ENCODE results near the gene DENND6B.

DENND6B gene

GRCh38 chr22:50268655-50269113, 58.1 kb downstream of the DENND6B start:
- no peak overlapping the region for H2BK120ac ChIP-seq (ENCODE audit: low read depth, low read length)
- no peak overlapping the region for H2BK12ac ChIP-seq (ENCODE audit: low read length in 2 of 2)
- H3K9ac ChIP-seq (ENCODE audit: low read length): no peak overlapping the region
- WGBS: 98% methylated on average over 9 of the region's 9 CpGs
- H3K4me2 ChIP-seq (ENCODE audit: low read length, poor library complexity, severe bottlenecking): no peak overlapping the region
- H3K27ac ChIP-seq (ENCODE audit: low read length, poor library complexity, severe bottlenecking): no peak overlapping the region
- no peaks in the 10 kb centered on the region for H3K79me1 ChIP-seq (replicated peaks; ENCODE audit: low read length, poor library complexity, severe bottlenecking)
- no peak overlapping the region for H3K23ac ChIP-seq (ENCODE audit: low read length in 2 of 2)
- H2AFZ ChIP-seq (ENCODE audit: low read depth, low read length): no peak overlapping the region
- no peak overlapping the region for H3K4ac ChIP-seq (ENCODE audit: low read depth in 1 of 2, low read length in 2 of 2)
- no peak overlapping the region for H2BK5ac ChIP-seq (ENCODE audit: low read depth, low read length, poor library complexity, severe bottlenecking)
- H3K4me1 ChIP-seq (ENCODE audit: control insufficient read depth, insufficient read depth, low read depth, low read length): peaks cover 39% of the 10 kb centered on the region
- H4K91ac ChIP-seq (ENCODE audit: low read length): no peak overlapping the region
- no peak overlapping the region for H3K14ac ChIP-seq (ENCODE audit: low read length in 2 of 2)
- no peak overlapping the region for H2BK15ac ChIP-seq (ENCODE audit: low read depth, poor library complexity, severe bottlenecking)
- no peaks in the 10 kb centered on the region for H3K9me3 ChIP-seq (ENCODE audit: control insufficient read depth, low read length)
- H2AK5ac ChIP-seq (ENCODE audit: low read length, severe bottlenecking): no peak overlapping the region
- no peak overlapping the region for H3K18ac ChIP-seq (ENCODE audit: low read depth in 1 of 2, low read length in 2 of 2)
- H4K8ac ChIP-seq (ENCODE audit: low read length): no peak overlapping the region
- H3K36me3 ChIP-seq (ENCODE audit: control insufficient read depth in 1 of 2, insufficient read depth in 2 of 2, low read depth in 1 of 2, low read length in 2 of 2): peaks cover 5 to 29% of the 10 kb centered on the region in 2 experiments
- DNase-seq: no peak
- no peak overlapping the region for H3K4me3 ChIP-seq (ENCODE audit: insufficient read depth in 1 of 2, low read depth in 1 of 2, low read length in 2 of 2)
- H3K27me3 ChIP-seq (ENCODE audit: control insufficient read depth in 1 of 2, insufficient read depth in 1 of 2, low read length in 2 of 2): peaks cover 0 to 17% of the 10 kb centered on the region in 2 experiments

- no peak overlapping the region for H3K18ac ChIP-seq (ENCODE audit: low read depth in 1 of 2, low read length in 2 of 2)
- H3K4me1 ChIP-seq (ENCODE audit: control insufficient read depth, insufficient read depth, low read depth, low read length): peaks cover 44% of the 10 kb centered on the region
- H2AK5ac ChIP-seq (ENCODE audit: low read length, severe bottlenecking): no peak overlapping the region
- H3K9me3 ChIP-seq (ENCODE audit: control insufficient read depth, low read length): no peaks in the 10 kb centered on the region
- peaks cover 3 to 26% of the 10 kb centered on the region in 2 experiments for H3K36me3 ChIP-seq (ENCODE audit: control insufficient read depth in 1 of 2, insufficient read depth in 2 of 2, low read depth in 1 of 2, low read length in 2 of 2)
- WGBS: 82% methylated on average over 67 of the region's 75 CpGs
- H3K4ac ChIP-seq (ENCODE audit: low read depth in 1 of 2, low read length in 2 of 2): no peak overlapping the region
- H3K27ac ChIP-seq (ENCODE audit: low read length, poor library complexity, severe bottlenecking): no peak overlapping the region
- H3K79me1 ChIP-seq (replicated peaks; ENCODE audit: low read length, poor library complexity, severe bottlenecking): no peaks in the 10 kb centered on the region
- H2BK5ac ChIP-seq (ENCODE audit: low read depth, low read length, poor library complexity, severe bottlenecking): no peak overlapping the region
- H3K4me3 ChIP-seq (ENCODE audit: insufficient read depth in 1 of 2, low read depth in 1 of 2, low read length in 2 of 2): peak overlapping the region in 1 of 2 experiments; percentile 66
- H2BK12ac ChIP-seq (ENCODE audit: low read length in 2 of 2): no peak overlapping the region
- H2BK15ac ChIP-seq (ENCODE audit: low read depth, poor library complexity, severe bottlenecking): no peak overlapping the region
- no peak overlapping the region for H2BK120ac ChIP-seq (ENCODE audit: low read depth, low read length)
- no peak for DNase-seq
- no peak overlapping the region for H3K14ac ChIP-seq (ENCODE audit: low read length in 2 of 2)
- no peak overlapping the region for H4K91ac ChIP-seq (ENCODE audit: low read length)
- H3K23ac ChIP-seq (ENCODE audit: low read length in 2 of 2): no peak overlapping the region
- no peak overlapping the region for H4K8ac ChIP-seq (ENCODE audit: low read length)
- no peak overlapping the region for H3K9ac ChIP-seq (ENCODE audit: low read length)
- H3K4me2 ChIP-seq (ENCODE audit: low read length, poor library complexity, severe bottlenecking): no peak overlapping the region
- peaks cover 0 to 17% of the 10 kb centered on the region in 2 experiments for H3K27me3 ChIP-seq (ENCODE audit: control insufficient read depth in 1 of 2, insufficient read depth in 1 of 2, low read length in 2 of 2)
- no peak overlapping the region for H2AFZ ChIP-seq (ENCODE audit: low read depth, low read length)
Measured at GRCh38 chr22:50267591-50268390, 59.0 kb downstream of the DENND6B start.

- H3K4ac ChIP-seq (ENCODE audit: low read depth in 1 of 2, low read length in 2 of 2): no peak overlapping the region
- peaks cover 0 to 18% of the 10 kb centered on the region in 2 experiments for H3K36me3 ChIP-seq (ENCODE audit: control insufficient read depth in 1 of 2, insufficient read depth in 2 of 2, low read depth in 1 of 2, low read length in 2 of 2)
- no peak overlapping the region for H2BK120ac ChIP-seq (ENCODE audit: low read depth, low read length)
- no peak overlapping the region for H4K8ac ChIP-seq (ENCODE audit: low read length)
- H3K4me3 ChIP-seq (ENCODE audit: insufficient read depth in 1 of 2, low read depth in 1 of 2, low read length in 2 of 2): peak overlapping the region in 1 of 2 experiments; percentile 47
- H2BK5ac ChIP-seq (ENCODE audit: low read depth, low read length, poor library complexity, severe bottlenecking): no peak overlapping the region
- H3K79me1 ChIP-seq (replicated peaks; ENCODE audit: low read length, poor library complexity, severe bottlenecking): no peaks in the 10 kb centered on the region
- H3K23ac ChIP-seq (ENCODE audit: low read length in 2 of 2): no peak overlapping the region
- H3K9ac ChIP-seq (ENCODE audit: low read length): no peak overlapping the region
- peaks cover 0 to 22% of the 10 kb centered on the region in 2 experiments for H3K27me3 ChIP-seq (ENCODE audit: control insufficient read depth in 1 of 2, insufficient read depth in 1 of 2, low read length in 2 of 2)
- no peak overlapping the region for H2BK12ac ChIP-seq (ENCODE audit: low read length in 2 of 2)
- no peaks in the 10 kb centered on the region for H3K9me3 ChIP-seq (ENCODE audit: control insufficient read depth, low read length)
- H3K14ac ChIP-seq (ENCODE audit: low read length in 2 of 2): no peak overlapping the region
- no peak overlapping the region for H3K27ac ChIP-seq (ENCODE audit: low read length, poor library complexity, severe bottlenecking)
- 96% methylated on average over 34 of the region's 37 CpGs for WGBS
- DNase-seq: no peak
- H2AK5ac ChIP-seq (ENCODE audit: low read length, severe bottlenecking): no peak overlapping the region
- H3K18ac ChIP-seq (ENCODE audit: low read depth in 1 of 2, low read length in 2 of 2): no peak overlapping the region
- no peak overlapping the region for H4K91ac ChIP-seq (ENCODE audit: low read length)
- H2AFZ ChIP-seq (ENCODE audit: low read depth, low read length): no peak overlapping the region
- no peak overlapping the region for H2BK15ac ChIP-seq (ENCODE audit: low read depth, poor library complexity, severe bottlenecking)
- peaks cover 44% of the 10 kb centered on the region for H3K4me1 ChIP-seq (ENCODE audit: control insufficient read depth, insufficient read depth, low read depth, low read length)
- H3K4me2 ChIP-seq (ENCODE audit: low read length, poor library complexity, severe bottlenecking): no peak overlapping the region
Measured at GRCh38 chr22:50266994-50267393, 59.8 kb downstream of the DENND6B start.

GRCh38 chr22:50264946-50265669, 61.7 kb downstream of the DENND6B start:
- no peak overlapping the region for H3K4ac ChIP-seq (ENCODE audit: low read depth in 1 of 2, low read length in 2 of 2)
- no peak overlapping the region for H2AFZ ChIP-seq (ENCODE audit: low read depth, low read length)
- 87% methylated on average over 15 of the region's 15 CpGs for whole genome bisulfite sequencing
- H3K23ac ChIP-seq (ENCODE audit: low read length in 2 of 2): no peak overlapping the region
- no peak overlapping the region for H4K8ac ChIP-seq (ENCODE audit: low read length)
- peaks cover 0 to 17% of the 10 kb centered on the region in 2 experiments for H3K36me3 ChIP-seq (ENCODE audit: control insufficient read depth in 1 of 2, insufficient read depth in 2 of 2, low read depth in 1 of 2, low read length in 2 of 2)
- no peak overlapping the region for H3K18ac ChIP-seq (ENCODE audit: low read depth in 1 of 2, low read length in 2 of 2)
- H3K9ac ChIP-seq (ENCODE audit: low read length): no peak overlapping the region
- H2BK12ac ChIP-seq (ENCODE audit: low read length in 2 of 2): no peak overlapping the region
- H2BK120ac ChIP-seq (ENCODE audit: low read depth, low read length): no peak overlapping the region
- no peak overlapping the region for H2AK5ac ChIP-seq (ENCODE audit: low read length, severe bottlenecking)
- no peaks in the 10 kb centered on the region for H3K9me3 ChIP-seq (ENCODE audit: control insufficient read depth, low read length)
- DNase-seq: no peak
- H3K14ac ChIP-seq (ENCODE audit: low read length in 2 of 2): no peak overlapping the region
- H3K27ac ChIP-seq (ENCODE audit: low read length, poor library complexity, severe bottlenecking): no peak overlapping the region
- no peak overlapping the region for H2BK5ac ChIP-seq (ENCODE audit: low read depth, low read length, poor library complexity, severe bottlenecking)
- peaks cover 35% of the 10 kb centered on the region for H3K4me1 ChIP-seq (ENCODE audit: control insufficient read depth, insufficient read depth, low read depth, low read length)
- H3K79me1 ChIP-seq (replicated peaks; ENCODE audit: low read length, poor library complexity, severe bottlenecking): peaks cover 3% of the 10 kb centered on the region
- H4K91ac ChIP-seq (ENCODE audit: low read length): no peak overlapping the region
- no peak overlapping the region for H3K4me3 ChIP-seq (ENCODE audit: insufficient read depth in 1 of 2, low read depth in 1 of 2, low read length in 2 of 2)
- H3K27me3 ChIP-seq (ENCODE audit: control insufficient read depth in 1 of 2, insufficient read depth in 1 of 2, low read length in 2 of 2): peaks cover 0 to 22% of the 10 kb centered on the region in 2 experiments
- no peak overlapping the region for H3K4me2 ChIP-seq (ENCODE audit: low read length, poor library complexity, severe bottlenecking)
- no peak overlapping the region for H2BK15ac ChIP-seq (ENCODE audit: low read depth, poor library complexity, severe bottlenecking)
